Pancreas (tissue), 10 donors: ENCODE results near the gene ASIP. TPM values are rescaled to one million over a fixed set of nuclear protein-coding genes. Genes with fewer than 3 reads are reported as not detected.
"Not testable (repeated sequence)": the region's sequence is repeated elsewhere in the genome, so short reads cannot be mapped to it uniquely, and the experiment has no call there.

Source experiments
- ATAC-seq, 4 donors: fragments of 200-7000 bp; cut with Tn5 transposase; one replicate each; pipeline versions ENCODE4 v1.8.0 to v1.9.1; 2020; ENCODE audit warnings: mild to moderate bottlenecking in 4 of 4, moderate library complexity in 4 of 4
- DNase-seq, 6 donors: peaks; one replicate each; pipeline ENCODE4 v3.0.0-alpha.2; 2020
- FAIRE-seq: peaks from 2 replicates; lab custom pipeline; 2012; peaks lifted over from hg19 to GRCh38; lab: Jason Lieb, UNC
- H3K27ac ChIP-seq, 4 donors: fragments of 200-600 bp; sonication (generic); 1 replicate in 3 of 4; 2 replicates in 1 of 4; pipeline versions ENCODE4 v1.5.0 to v1.8.0; 2020
- H3K27me3 ChIP-seq, 4 donors: fragments of 200-600 bp; one replicate each; pipeline ENCODE4 v1.8.0; 2021
- H3K36me3 ChIP-seq, 3 donors: fragments of 200-600 bp; sonication (generic) in 1 of 3; one replicate each; pipeline versions ENCODE4 v1.5.0 to v1.8.0; 2020 to 2021
- H3K4me1 ChIP-seq, 3 donors: fragments of 200-600 bp; one replicate each; pipeline ENCODE4 v1.8.0; 2021
- H3K4me3 ChIP-seq, 4 donors: fragments of 200-600 bp; sonication (generic) in 2 of 4; one replicate each; pipeline versions ENCODE4 v1.5.0 to v1.8.0; 2020 to 2021
- H3K9me3 ChIP-seq, 4 donors: fragments of 200-600 bp; one replicate each; pipeline ENCODE4 v1.8.0; 2021
- CTCF ChIP-seq, 4 donors: fragments of 200-600 bp; sonication (generic) in 3 of 4; IDR thresholded peaks; one replicate each; pipeline versions ENCODE4 v1.5.0 to v1.8.0; 2021; ENCODE audit warnings: antibody characterized with exemption in 4 of 4
- WGBS, 2 donors: extraction: QIAGEN DNeasy Blood & Tissue Kit; methylation state at CpG; one replicate each; pipeline ENCODE4 v1.1.7; 2013; 5-methylcytosine and 5-hydroxymethylcytosine counted together
- intact Hi-C, 3 donors: fragments of 100-400 bp; cut with DNase I; formaldehyde crosslinking; loops; one replicate each; pipeline versions ENCODE4 v1.11.1 to v1.14.2; 2022
- polyA plus RNA-seq, 2 donors: library from polyadenylated mRNA; stranded (reverse); fragments of 200-250 nt; gene quantifications; one replicate each; pipeline ENCODE4 v1.2.3, GENCODE V29; 2013
- total RNA-seq, 6 donors: library from RNA; stranded (reverse); fragmentation: NEBNext Ultra II Directional in 4 of 6; extraction: Animal tissue kit (Norgen Biotek cat#: 25700) in 4 of 6; gene quantifications; one replicate each; pipeline versions ENCODE4 v1.2.1 to v1.2.4, GENCODE V29; 2021 to 2023
- donor health status: healthy with polysubstance abuse.
- donor health status: DM: no; HTN: no; CAD: no; lungs with moderate emphysema.
- donor health status: DM: no; HTN: no; CAD: no.
- donor health status: control.
- donor health status: control.
- donor health status: Bipolar disorder and iron deficiency.
- donor health status: DM: yes; HTN: yes; CAD: no.
- donor health status: DM: no; HTN: no; CAD: no.
- donor health status: DM: no; HTN: no; CAD: no.
- donor health status: DM: yes; HTN: yes; CAD: no.

The ASIP gene
- total and polyA plus RNA-seq, 8 donors: not detected

- Histone ChIP-seq H3K36me3 (no peaks in the 10 kb centered on the region), H3K4me1 (no peaks in the 10 kb centered on the region), H3K9me3 (no peaks in the 10 kb centered on the region), H3K4me3 (no peak overlapping the region), H3K27me3 (no peaks in the 10 kb centered on the region), H3K27ac (no peak overlapping the region)
- 94 to 98% methylated on average over 2 of the region's 2 CpGs for WGBS, 2 donors
- no peak for ATAC-seq
- no peak for DNase-seq
- no peak for TF ChIP-seq CTCF (IDR thresholded peaks at IDR 0.05)
- intact Hi-C loops: no loop called here
- FAIRE-seq: no peak
These were observed 10.4 kb downstream of the ASIP start for GRCh38 chr20:34251619-34252018.

- intact Hi-C loops, H3K4me1 ChIP-seq, H3K4me3 ChIP-seq, H3K27me3 ChIP-seq, DNase-seq, ATAC-seq, H3K9me3 ChIP-seq, H3K27ac ChIP-seq, H3K36me3 ChIP-seq, FAIRE-seq: not testable (repeated sequence)
- 62 to 65% methylated on average over 7 of the region's 7 CpGs for WGBS, 2 donors
These were observed 11.3 kb downstream of the ASIP start for GRCh38 chr20:34252431-34253086.

- no peaks in the 10 kb centered on the region for H3K36me3 ChIP-seq
- no peak overlapping the region for H3K27ac ChIP-seq
- FAIRE-seq (no peak), DNase-seq (no peak), ATAC-seq (no peak)
- H3K9me3 ChIP-seq: no peaks in the 10 kb centered on the region
- H3K4me3 ChIP-seq: no peak overlapping the region
- no peaks in the 10 kb centered on the region for H3K27me3 ChIP-seq
- H3K4me1 ChIP-seq: no peaks in the 10 kb centered on the region
- intact Hi-C loops: no loop called here
- no peak for TF ChIP-seq CTCF (IDR thresholded peaks at IDR 0.05)
- 58 to 65% methylated on average over 1 of the region's 1 CpG for WGBS, 2 donors
These were observed 13.8 kb downstream of the ASIP start for GRCh38 chr20:34254979-34255378.

GRCh38 chr20:34256629-34257124, 15.5 kb downstream of the ASIP start:
- TF ChIP-seq CTCF (IDR thresholded peaks at IDR 0.05): no peak
- H3K4me1 ChIP-seq: no peaks in the 10 kb centered on the region
- intact Hi-C loops: no loop called here
- no peaks in the 10 kb centered on the region for H3K36me3 ChIP-seq
- no peak for FAIRE-seq
- no peak overlapping the region for H3K4me3 ChIP-seq
- H3K27me3 ChIP-seq: no peaks in the 10 kb centered on the region
- no peak for DNase-seq
- 77 to 81% methylated on average over 5 of the region's 5 CpGs for WGBS, 2 donors
- no peak for ATAC-seq
- no peak overlapping the region for H3K27ac ChIP-seq
- H3K9me3 ChIP-seq: no peaks in the 10 kb centered on the region

- WGBS, 2 donors: 91 to 93% methylated on average over 5 of the region's 5 CpGs
- Histone ChIP-seq H3K27ac (no peak overlapping the region), H3K4me3 (no peak overlapping the region), H3K27me3 (no peaks in the 10 kb centered on the region), H3K36me3 (no peaks in the 10 kb centered on the region), H3K4me1 (no peaks in the 10 kb centered on the region), H3K9me3 (no peaks in the 10 kb centered on the region)
- DNase-seq: no peak
- no peak for FAIRE-seq
- TF ChIP-seq CTCF (IDR thresholded peaks at IDR 0.05): no peak
- intact Hi-C loops: no loop called here
- no peak for ATAC-seq
These were observed 19.2 kb downstream of the ASIP start for GRCh38 chr20:34260208-34260942.
